ENCODE results near the gene CXADR.
A peak's percentile ranks its signal among the peaks of the same experiment; 100 is the strongest.
"Not testable (repeated sequence)": the region's sequence is repeated elsewhere in the genome, so short reads cannot be mapped to it uniquely, and the experiment has no call there.

CXADR gene

DNA sequence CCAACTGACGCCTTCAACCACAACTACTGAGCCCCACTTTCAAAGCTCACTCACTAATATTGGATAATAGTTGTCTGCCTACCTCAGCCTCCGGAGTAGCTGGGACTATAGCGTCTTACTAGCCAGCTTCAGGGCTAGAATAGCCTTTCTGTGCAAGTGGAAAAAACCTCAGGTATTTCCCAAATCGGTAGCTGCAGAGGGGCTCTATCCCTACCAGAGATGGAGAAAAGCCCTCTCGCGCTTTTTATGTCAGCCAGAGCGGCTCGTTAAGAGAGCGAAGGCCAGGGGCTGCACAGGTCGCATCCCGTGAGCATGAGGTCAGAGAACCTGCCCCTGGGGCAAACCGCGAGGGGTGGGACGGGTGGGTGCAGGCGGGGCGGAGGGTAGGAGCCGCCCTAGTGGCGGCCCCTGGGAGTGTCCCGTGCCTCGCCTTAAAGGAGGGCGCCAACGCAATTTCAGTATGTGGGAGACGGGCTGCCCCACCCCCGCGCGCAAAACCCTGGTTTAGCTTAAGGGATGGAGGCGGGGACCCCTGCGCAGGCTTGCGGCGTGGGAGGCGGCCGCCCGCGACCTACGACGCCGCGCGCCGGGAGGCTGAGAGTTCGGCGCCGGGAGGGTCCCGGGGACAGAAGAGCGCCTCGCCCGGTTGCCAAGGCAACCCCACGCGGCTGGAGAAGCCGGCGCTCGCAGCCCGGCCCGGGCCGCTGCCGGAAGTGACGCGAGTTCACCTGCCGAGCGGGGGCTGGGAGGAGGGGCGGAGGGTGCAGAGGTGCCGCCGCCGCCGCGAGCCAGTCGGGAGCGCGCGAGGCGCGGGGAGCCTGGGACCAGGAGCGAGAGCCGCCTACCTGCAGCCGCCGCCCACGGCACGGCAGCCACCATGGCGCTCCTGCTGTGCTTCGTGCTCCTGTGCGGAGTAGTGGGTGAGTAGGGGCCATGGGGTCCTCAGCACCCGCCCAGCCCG is at the start of gene CXADR:
TSS of gene CXADR (plus strand) at position 791 of the 961 bp plus-strand sequence. CDS start at position 878, 87 bp downstream.
- Histone ChIP-seq H3K4me1 (ENCODE audit: control insufficient read depth, insufficient read depth, low read length) (peaks cover 2% of the 10 kb centered on the region; the same call in 1 of the 2 replicates), H3K9me3 (ENCODE audit: control insufficient read depth, insufficient read depth, low read length) (no peaks in the 10 kb centered on the region), H3K4me3 (ENCODE audit: low read length) (peak within 1 kb of the TSS; percentile 96), H3K36me3 (ENCODE audit: control insufficient read depth, insufficient read depth, low read length) (no peaks in the 10 kb centered on the region), H3K27me3 (ENCODE audit: control insufficient read depth, insufficient read depth, low read length) (no peaks in the 10 kb centered on the region), H3K27ac (ENCODE audit: low read length) (no peak within 1 kb of the TSS)
- no peak for DNase-seq (ENCODE audit: low read depth, low spot score)
- WGBS (ENCODE audit: insufficient coverage, insufficient read length) = no CpG with 5 or more reads among the region's 83 CpGs

DNA sequence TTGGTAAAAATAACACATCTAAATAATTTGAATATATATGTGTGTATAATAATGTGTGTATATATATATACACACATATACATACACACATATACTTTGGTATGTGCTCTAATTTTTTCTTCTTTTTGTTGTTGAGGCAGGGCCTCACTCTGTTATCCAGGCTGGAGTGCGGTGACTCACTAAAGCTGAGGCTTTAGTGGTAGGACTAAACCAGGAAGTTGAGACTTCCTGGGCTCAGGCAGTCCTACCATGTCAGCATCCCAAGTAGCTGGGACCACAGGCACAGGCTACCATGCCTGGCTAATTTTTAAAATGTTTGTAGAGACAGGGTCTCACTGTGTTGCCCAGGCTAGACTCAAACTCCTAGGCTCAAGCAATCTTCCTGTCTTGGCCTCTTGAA is 46.7 kb upstream of the CXADR start:
- no peaks in the 10 kb centered on the region for H3K36me3 ChIP-seq (ENCODE audit: control insufficient read depth, insufficient read depth, low read length)
- no peaks in the 10 kb centered on the region; the same call in 1 of the 2 replicates for H3K4me1 ChIP-seq (ENCODE audit: control insufficient read depth, insufficient read depth, low read length)
- DNase-seq (ENCODE audit: low read depth, low spot score) = no peak
- no CpG with 5 or more reads among the region's 1 CpG for WGBS (ENCODE audit: insufficient coverage, insufficient read length)
- no peak overlapping the region for H3K27ac ChIP-seq (ENCODE audit: low read length)
- H3K27me3 ChIP-seq (ENCODE audit: control insufficient read depth, insufficient read depth, low read length) = no peaks in the 10 kb centered on the region
- no peaks in the 10 kb centered on the region for H3K9me3 ChIP-seq (ENCODE audit: control insufficient read depth, insufficient read depth, low read length)
- H3K4me3 ChIP-seq (ENCODE audit: low read length) = no peak overlapping the region

GRCh38 chr21:17467392-17467791 is 45.5 kb upstream of the CXADR start:
- Histone ChIP-seq H3K27ac (ENCODE audit: low read length) (no peak overlapping the region), H3K4me3 (ENCODE audit: low read length) (no peak overlapping the region), H3K27me3 (ENCODE audit: control insufficient read depth, insufficient read depth, low read length) (no peaks in the 10 kb centered on the region), H3K9me3 (ENCODE audit: control insufficient read depth, insufficient read depth, low read length) (no peaks in the 10 kb centered on the region), H3K36me3 (ENCODE audit: control insufficient read depth, insufficient read depth, low read length) (no peaks in the 10 kb centered on the region), H3K4me1 (ENCODE audit: control insufficient read depth, insufficient read depth, low read length) (no peaks in the 10 kb centered on the region; the same call in 1 of the 2 replicates)
- WGBS (ENCODE audit: insufficient coverage, insufficient read length) = no CpG with 5 or more reads among the region's 4 CpGs
- no peak for DNase-seq (ENCODE audit: low read depth, low spot score)

GRCh38 chr21:17467829-17468228 is 45.0 kb upstream of the CXADR start:
- no CpG with 5 or more reads among the region's 3 CpGs for WGBS (ENCODE audit: insufficient coverage, insufficient read length)
- no peak for DNase-seq (ENCODE audit: low read depth, low spot score)
- Histone ChIP-seq H3K9me3 (ENCODE audit: control insufficient read depth, insufficient read depth, low read length) (no peaks in the 10 kb centered on the region), H3K4me1 (ENCODE audit: control insufficient read depth, insufficient read depth, low read length) (no peaks in the 10 kb centered on the region; the same call in 1 of the 2 replicates), H3K27me3 (ENCODE audit: control insufficient read depth, insufficient read depth, low read length) (no peaks in the 10 kb centered on the region), H3K4me3 (ENCODE audit: low read length) (no peak overlapping the region), H3K36me3 (ENCODE audit: control insufficient read depth, insufficient read depth, low read length) (no peaks in the 10 kb centered on the region), H3K27ac (ENCODE audit: low read length) (no peak overlapping the region)

DNA sequence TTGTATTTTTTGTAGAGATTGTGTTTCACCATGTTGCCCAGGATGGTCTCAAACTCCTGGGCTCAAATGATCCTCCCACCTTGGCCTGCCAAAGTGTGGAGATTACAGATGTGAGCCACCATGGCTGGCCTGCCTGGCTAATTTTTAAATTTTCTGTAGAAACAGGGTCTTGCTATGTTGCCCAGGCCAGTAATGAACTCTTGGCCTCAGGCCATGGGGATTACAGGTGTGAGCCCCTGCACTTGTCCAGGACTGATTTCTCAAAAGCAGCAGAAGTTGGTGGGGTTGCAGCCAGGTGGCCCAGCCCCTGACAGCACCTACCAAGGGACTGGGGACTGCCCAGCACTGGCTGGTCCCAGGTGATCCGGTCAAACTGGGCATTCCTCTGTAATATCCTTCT is 44.1 kb upstream of the CXADR start:
- Histone ChIP-seq H3K4me3 (ENCODE audit: low read length) (no peak overlapping the region), H3K27me3 (ENCODE audit: control insufficient read depth, insufficient read depth, low read length) (no peaks in the 10 kb centered on the region), H3K4me1 (ENCODE audit: control insufficient read depth, insufficient read depth, low read length) (no peaks in the 10 kb centered on the region; the same call in 1 of the 2 replicates), H3K36me3 (ENCODE audit: control insufficient read depth, insufficient read depth, low read length) (no peaks in the 10 kb centered on the region), H3K9me3 (ENCODE audit: control insufficient read depth, insufficient read depth, low read length) (no peaks in the 10 kb centered on the region), H3K27ac (ENCODE audit: low read length) (no peak overlapping the region)
- no peak for DNase-seq (ENCODE audit: low read depth, low spot score)
- WGBS (ENCODE audit: insufficient coverage, insufficient read length) = no CpG with 5 or more reads among the region's 1 CpG

GRCh38 chr21:17469727-17470126 is 43.1 kb upstream of the CXADR start:
- DNase-seq (ENCODE audit: low read depth, low spot score) = no peak
- Histone ChIP-seq H3K36me3 (ENCODE audit: control insufficient read depth, insufficient read depth, low read length) (no peaks in the 10 kb centered on the region), H3K27ac (ENCODE audit: low read length) (no peak overlapping the region), H3K27me3 (ENCODE audit: control insufficient read depth, insufficient read depth, low read length) (no peaks in the 10 kb centered on the region), H3K4me3 (ENCODE audit: low read length) (no peak overlapping the region), H3K9me3 (ENCODE audit: control insufficient read depth, insufficient read depth, low read length) (no peaks in the 10 kb centered on the region), H3K4me1 (ENCODE audit: control insufficient read depth, insufficient read depth, low read length) (no peaks in the 10 kb centered on the region; the same call in 1 of the 2 replicates)
- no CpG with 5 or more reads among the region's 1 CpG for WGBS (ENCODE audit: insufficient coverage, insufficient read length)

GRCh38 chr21:17472182-17472581 is 40.7 kb upstream of the CXADR start:
- Histone ChIP-seq H3K4me3 (ENCODE audit: low read length) (no peak overlapping the region), H3K9me3 (ENCODE audit: control insufficient read depth, insufficient read depth, low read length) (no peaks in the 10 kb centered on the region), H3K4me1 (ENCODE audit: control insufficient read depth, insufficient read depth, low read length) (no peaks in the 10 kb centered on the region; the same call in 1 of the 2 replicates), H3K27me3 (ENCODE audit: control insufficient read depth, insufficient read depth, low read length) (no peaks in the 10 kb centered on the region), H3K27ac (ENCODE audit: low read length) (no peak overlapping the region), H3K36me3 (ENCODE audit: control insufficient read depth, insufficient read depth, low read length) (no peaks in the 10 kb centered on the region)
- WGBS (ENCODE audit: insufficient coverage, insufficient read length) = no CpG with 5 or more reads among the region's 1 CpG
- DNase-seq (ENCODE audit: low read depth, low spot score) = no peak

DNA sequence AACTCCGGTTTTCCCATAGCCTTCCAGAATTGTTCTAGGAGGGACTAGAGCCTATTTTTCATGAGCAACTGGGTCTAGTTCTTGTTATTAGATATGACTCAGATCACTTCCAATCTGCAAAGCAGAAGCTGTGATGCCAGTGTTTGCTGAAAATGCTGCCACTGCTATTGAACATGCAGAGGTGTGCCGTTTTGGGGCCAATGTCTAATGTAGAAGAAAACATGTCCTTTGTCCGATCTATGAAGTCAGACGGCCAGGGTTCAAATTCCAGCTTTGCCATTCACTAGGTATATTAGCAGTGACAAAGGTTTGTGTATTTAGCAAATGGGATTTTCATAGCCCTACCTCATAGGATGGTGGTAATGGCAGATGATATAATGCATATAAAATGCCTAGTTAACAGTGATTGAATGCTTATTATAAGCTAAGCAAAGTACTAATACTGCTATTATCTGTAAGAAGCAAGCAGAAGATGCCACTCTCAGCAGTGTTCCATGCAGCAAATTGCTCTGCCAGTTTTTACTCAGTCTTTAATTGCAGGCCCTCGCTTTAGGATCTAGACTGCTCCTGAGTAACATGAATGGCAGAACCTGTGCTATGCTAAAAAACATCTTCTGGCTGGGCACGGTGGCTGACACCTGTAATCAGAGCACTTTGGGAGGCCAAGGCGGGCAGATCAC is 40.1 kb upstream of the CXADR start:
- H3K36me3 ChIP-seq (ENCODE audit: control insufficient read depth, insufficient read depth, low read length) = no peaks in the 10 kb centered on the region
- no peaks in the 10 kb centered on the region; the same call in 1 of the 2 replicates for H3K4me1 ChIP-seq (ENCODE audit: control insufficient read depth, insufficient read depth, low read length)
- no peaks in the 10 kb centered on the region for H3K9me3 ChIP-seq (ENCODE audit: control insufficient read depth, insufficient read depth, low read length)
- no peaks in the 10 kb centered on the region for H3K27me3 ChIP-seq (ENCODE audit: control insufficient read depth, insufficient read depth, low read length)
- H3K27ac ChIP-seq (ENCODE audit: low read length) = no peak overlapping the region
- no CpG with 5 or more reads among the region's 7 CpGs for WGBS (ENCODE audit: insufficient coverage, insufficient read length)
- no peak overlapping the region for H3K4me3 ChIP-seq (ENCODE audit: low read length)
- DNase-seq (ENCODE audit: low read depth, low spot score) = no peak

- Histone ChIP-seq H3K4me3 (ENCODE audit: low read length) (no peak overlapping the region), H3K9me3 (ENCODE audit: control insufficient read depth, insufficient read depth, low read length) (no peaks in the 10 kb centered on the region), H3K27me3 (ENCODE audit: control insufficient read depth, insufficient read depth, low read length) (no peaks in the 10 kb centered on the region), H3K36me3 (ENCODE audit: control insufficient read depth, insufficient read depth, low read length) (no peaks in the 10 kb centered on the region), H3K27ac (ENCODE audit: low read length) (no peak overlapping the region), H3K4me1 (ENCODE audit: control insufficient read depth, insufficient read depth, low read length) (no peaks in the 10 kb centered on the region)
- DNase-seq (ENCODE audit: low read depth, low spot score) = no peak
- WGBS (ENCODE audit: insufficient coverage, insufficient read length) = no CpG with 5 or more reads among the region's 4 CpGs
Observed at GRCh38 chr21:17476006-17476405, 36.8 kb upstream of the CXADR start.

GRCh38 chr21:17478156-17478555 is 34.7 kb upstream of the CXADR start:
- H3K9me3 ChIP-seq (ENCODE audit: control insufficient read depth, insufficient read depth, low read length); H3K27me3 ChIP-seq (ENCODE audit: control insufficient read depth, insufficient read depth, low read length); H3K27ac ChIP-seq (ENCODE audit: low read length); H3K36me3 ChIP-seq (ENCODE audit: control insufficient read depth, insufficient read depth, low read length); H3K4me1 ChIP-seq (ENCODE audit: control insufficient read depth, insufficient read depth, low read length); H3K4me3 ChIP-seq (ENCODE audit: low read length); DNase-seq (ENCODE audit: low read depth, low spot score): not testable (repeated sequence)
- WGBS (ENCODE audit: insufficient coverage, insufficient read length) = no CpG with 5 or more reads among the region's 6 CpGs

Data from iPS DF 6.9 (cell line).